ENCODE results near the gene NAT8L. TPM values are rescaled to one million over a fixed set of nuclear protein-coding genes. Genes with fewer than 3 reads are reported as not detected.

The NAT8L gene
- polyA plus RNA-seq, 3 donors, result 5.8 to 8.1 (median 6.2) TPM

DNA sequence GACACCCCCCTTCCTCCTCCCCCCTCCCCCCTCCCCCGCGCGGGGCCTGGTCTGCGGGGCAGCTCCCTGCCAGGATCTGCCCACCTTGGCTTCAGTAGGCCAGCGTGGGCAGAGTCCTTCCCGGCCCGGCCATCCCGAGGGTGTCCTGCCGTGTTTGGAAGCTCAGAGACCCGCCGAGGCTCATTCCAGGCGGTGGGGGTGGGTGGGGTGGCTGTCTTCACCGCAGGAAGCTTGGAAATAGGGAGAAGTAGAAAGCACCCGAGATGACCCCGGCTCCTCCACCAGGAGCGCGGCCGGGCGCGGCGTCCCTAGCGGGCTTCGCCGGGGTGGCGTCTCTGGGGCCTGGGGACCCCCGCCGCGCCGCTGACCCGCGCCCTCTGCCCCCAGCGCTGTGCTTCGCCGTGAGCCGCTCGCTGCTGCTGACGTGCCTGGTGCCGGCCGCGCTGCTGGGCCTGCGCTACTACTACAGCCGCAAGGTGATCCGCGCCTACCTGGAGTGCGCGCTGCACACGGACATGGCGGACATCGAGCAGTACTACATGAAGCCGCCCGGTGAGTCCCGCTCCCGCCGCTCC is 1.6 kb downstream of the NAT8L start:
- DNase-seq (ENCODE audit: extremely low read depth in 1 of 11, low read depth in 9 of 11, low spot score in 4 of 11), result no peak

DNA sequence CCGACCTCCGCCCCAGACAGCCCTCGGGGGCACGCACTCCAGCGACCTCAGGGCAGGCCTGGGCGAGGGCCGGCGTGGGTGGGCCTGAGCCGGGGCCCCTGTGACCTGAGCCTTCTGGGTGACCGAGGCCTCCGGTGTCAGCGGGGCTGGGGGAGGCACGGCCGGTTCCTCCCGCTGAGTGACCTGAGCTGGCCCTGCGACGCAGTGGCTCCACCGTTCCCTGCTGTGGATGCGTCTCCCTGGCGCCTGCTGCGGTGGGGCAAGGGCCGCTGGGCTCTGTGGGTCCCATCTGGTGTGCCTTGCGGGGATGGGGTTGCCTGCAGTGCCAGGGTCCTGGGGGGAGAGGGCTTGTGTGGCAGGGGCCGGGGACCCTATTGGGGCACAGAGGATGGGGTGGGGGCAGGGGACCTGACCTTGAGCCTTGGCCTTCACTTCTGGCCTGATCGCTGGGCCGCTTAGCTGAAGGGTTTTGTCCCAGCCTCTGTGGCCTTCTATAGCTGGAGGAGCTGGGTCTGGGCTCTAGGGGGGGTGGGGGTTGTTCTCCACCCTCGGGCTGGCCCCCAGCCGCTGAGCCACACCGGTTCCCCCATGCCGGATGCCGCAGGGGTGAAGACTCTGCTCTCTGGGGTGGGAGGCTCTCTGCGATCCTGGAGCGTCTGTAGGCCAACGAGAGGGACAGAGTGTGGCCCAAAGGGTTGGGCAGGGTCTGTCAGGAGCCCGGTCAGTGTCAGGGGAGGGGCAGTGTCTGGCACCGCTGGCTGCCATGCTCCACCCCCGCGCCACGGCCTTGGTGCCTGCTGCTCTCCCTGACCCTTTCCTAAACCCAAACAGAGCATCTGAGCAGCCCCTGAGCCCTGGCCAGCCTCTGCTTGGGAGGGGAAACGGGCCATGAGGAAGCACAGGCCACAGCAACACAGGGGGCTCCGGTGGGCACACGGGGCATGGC is 2.3 kb downstream of the NAT8L start:
- no peak for DNase-seq (ENCODE audit: extremely low read depth in 1 of 11, low read depth in 9 of 11, low spot score in 4 of 11)

DNA sequence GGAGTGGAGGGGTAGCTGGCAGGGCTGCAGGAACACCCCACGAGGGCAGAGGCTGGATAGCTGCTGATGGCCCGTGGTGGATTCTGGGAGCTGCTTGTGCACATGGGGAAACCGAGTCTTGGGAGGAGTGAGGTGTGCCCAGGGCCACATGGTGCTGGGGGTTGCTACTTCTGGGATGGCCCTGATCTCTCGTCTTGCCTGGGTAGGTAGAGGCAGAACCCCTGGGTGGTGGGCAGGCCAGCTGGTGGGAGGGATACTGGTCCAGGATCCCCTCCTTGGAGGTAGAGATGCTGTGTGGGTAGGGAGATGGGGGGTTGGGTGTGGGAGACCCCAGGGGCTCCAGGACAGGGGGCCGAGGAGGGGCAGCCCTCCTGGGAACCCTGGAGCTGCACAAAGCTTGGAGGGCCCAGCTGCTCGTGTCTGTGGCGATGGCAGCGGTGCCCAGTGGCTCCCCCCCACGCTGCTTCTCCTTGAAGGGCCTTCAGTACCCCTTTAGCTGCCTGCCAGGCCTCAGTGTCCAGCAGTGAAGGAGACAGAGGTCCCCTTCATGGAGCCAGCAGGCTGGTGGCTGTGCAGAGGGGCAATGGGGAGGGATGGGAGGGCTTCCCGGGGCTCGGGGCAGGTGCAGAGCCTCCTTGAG is 3.2 kb downstream of the NAT8L start:
- no peak for DNase-seq (ENCODE audit: extremely low read depth in 1 of 11, low read depth in 9 of 11, low spot score in 4 of 11)

DNA sequence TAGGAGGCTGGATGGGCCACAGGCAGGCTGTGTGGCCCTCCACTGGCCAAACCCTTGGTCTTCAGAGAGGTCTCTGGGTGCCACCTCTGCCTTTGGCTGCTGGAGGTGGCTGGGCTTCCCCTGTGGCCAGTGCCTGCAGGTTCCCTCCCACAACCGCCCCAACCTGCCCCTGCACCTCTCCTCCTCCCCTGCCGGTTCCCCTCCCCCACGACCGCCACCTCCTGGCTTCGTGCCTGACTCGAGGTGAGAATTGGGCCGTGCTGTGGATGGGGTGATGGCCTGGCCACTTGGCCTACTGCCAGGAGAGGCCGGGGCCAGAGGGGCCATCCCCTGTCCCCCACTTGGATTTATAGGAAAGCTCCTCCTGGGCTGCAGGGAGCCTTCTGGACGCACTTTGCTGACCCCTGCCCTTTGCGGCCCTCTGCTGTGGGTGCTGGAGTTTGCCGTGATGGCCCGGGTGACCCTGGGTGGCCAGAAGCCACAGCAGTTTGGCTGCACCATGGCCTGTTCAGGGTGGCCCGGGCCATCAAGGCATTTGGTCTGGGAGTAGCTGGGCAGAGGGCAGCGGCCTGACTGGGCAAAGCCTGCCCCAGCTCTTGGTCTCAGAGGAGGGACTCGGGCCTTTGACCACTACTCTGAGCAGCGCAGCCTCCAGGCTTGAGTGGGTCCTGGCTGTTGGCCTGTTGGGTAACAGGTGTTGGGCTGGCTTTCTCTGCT is 3.8 kb downstream of the NAT8L start:
- DNase-seq (ENCODE audit: extremely low read depth in 1 of 11, low read depth in 9 of 11, low spot score in 4 of 11), result no peak

DNA sequence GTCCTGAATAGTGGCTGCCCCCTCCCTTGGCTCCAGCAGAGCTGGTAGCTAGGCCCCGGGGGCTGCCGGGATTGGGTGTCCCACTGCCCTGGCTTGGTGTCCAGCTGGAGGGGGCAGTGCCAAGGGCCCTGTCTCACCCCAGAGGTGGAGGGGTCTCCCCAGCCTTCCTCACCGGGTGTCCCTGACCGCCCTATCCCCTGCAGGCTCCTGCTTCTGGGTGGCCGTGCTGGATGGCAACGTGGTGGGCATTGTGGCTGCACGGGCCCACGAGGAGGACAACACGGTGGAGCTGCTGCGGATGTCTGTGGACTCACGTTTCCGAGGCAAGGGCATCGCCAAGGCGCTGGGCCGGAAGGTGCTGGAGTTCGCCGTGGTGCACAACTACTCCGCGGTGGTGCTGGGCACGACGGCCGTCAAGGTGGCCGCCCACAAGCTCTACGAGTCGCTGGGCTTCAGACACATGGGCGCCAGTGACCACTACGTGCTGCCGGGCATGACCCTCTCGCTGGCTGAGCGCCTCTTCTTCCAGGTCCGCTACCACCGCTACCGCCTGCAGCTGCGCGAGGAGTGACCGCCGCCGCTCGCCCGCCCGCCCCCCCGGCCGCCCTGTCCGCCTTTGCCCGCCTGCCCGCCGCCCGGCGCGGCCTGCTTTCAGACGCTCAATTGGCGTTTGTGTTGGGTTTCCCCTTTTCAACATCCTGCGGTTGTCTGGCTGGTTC is 4.6 kb downstream of the NAT8L start:
- DNase-seq (ENCODE audit: extremely low read depth in 1 of 11, low read depth in 9 of 11, low spot score in 4 of 11), result no peak

DNA sequence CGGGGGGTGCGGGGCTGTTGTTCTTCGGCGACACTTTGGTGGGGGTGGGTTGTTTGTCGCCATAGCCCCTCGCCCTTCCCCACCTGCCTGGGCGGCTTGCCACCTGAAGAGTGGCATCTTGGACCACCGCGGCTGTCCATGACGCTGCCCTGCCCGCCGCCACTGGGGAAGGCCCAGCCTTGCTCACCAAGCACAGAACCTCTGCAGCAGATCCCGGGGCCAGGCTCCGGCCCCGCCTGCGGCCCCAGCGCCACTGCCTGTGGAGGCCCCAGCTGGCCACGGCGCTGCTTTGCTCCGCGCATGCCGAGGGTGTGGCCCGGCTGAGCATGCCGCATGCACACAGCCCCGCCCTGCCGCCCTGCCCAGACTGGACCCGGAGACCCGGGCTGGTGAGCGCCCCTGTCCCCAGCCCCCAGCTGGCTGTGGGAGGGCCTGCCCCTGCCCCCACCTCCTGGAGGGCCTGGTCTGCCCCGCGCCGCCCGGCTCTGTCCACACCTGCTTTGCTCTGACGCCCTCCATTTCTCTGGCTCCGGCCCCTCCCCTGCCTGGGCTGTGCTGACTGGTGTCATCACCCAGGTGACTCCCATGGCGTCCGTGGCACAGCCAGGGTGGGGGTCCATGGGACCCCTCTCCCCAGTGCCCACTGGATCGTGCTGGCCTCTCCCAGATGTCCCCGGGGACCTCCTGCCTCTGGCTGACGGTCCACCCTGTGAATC is 5.3 kb downstream of the NAT8L start:
- DNase-seq (ENCODE audit: extremely low read depth in 1 of 11, low read depth in 9 of 11, low spot score in 4 of 11), result no peak

DNA sequence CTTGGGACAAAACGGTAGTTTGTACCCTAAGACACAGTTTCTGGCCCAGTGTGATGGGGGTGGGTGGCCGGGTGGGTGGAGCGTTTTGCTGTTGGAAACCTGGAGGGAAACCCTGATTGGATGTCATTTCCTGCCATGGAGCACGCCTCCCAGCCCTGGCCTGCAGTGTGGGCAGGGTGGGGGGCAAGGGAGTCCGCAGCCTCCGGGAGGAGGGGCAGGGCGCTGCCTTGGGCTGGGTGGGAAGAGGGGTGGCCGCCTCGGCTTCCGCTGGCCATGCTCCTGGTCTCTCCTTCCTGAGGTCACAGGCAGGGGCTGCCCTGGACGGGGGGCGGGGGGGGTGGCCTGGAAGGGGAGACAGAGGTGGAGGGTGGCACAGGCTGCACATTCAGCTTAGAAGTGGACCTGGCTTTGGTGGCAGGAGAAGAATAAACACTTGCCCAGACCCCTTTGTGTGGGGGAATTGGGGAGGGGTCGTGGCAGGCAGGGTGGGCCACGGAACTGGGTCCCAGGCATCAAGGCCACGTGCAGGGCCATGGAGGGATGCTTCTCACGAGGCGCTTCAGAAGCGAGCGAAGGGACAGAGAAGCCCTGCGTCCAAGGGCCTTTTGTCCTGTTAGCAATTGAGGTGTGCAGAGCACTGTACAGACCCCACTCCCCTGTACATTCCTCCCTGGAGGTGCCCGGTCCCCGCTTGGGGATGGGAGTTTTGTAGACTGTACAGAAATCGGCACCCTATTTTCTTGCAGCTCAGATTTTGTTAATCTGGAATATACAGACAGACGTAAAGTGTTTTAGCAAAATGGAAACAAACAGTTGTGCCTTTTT is 6.2 kb downstream of the NAT8L start:
- no peak for DNase-seq (ENCODE audit: extremely low read depth in 1 of 11, low read depth in 9 of 11, low spot score in 4 of 11)

DNA sequence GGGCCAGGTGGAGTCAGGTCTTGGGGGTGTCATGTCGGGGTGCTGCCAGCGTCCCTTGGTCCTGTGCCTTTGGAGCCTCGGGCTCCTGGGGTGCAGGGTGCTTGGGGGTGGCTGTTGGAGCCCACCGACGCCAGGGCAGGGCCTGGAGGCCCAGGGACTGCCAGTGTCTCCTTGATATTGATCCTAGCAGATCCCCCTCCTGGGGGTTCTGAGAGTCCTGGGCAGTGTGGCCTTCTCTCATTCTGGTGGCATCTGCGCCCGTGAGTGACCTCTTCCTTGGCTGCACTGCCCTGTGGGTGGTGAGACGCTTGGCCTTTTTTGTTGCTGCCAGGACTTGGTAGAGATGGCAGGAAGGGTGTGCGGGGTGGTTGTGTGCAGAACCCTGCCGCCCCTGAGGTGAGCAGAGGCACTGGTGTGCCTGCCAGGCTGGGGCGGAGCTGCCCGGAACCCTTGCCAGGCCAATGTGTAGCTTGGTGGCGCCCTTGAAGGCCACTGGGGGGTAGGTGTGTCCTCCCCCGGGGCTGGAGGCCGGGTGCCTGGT is 7.0 kb downstream of the NAT8L start:
- no peak for DNase-seq (ENCODE audit: extremely low read depth in 1 of 11, low read depth in 9 of 11, low spot score in 4 of 11)

DNA sequence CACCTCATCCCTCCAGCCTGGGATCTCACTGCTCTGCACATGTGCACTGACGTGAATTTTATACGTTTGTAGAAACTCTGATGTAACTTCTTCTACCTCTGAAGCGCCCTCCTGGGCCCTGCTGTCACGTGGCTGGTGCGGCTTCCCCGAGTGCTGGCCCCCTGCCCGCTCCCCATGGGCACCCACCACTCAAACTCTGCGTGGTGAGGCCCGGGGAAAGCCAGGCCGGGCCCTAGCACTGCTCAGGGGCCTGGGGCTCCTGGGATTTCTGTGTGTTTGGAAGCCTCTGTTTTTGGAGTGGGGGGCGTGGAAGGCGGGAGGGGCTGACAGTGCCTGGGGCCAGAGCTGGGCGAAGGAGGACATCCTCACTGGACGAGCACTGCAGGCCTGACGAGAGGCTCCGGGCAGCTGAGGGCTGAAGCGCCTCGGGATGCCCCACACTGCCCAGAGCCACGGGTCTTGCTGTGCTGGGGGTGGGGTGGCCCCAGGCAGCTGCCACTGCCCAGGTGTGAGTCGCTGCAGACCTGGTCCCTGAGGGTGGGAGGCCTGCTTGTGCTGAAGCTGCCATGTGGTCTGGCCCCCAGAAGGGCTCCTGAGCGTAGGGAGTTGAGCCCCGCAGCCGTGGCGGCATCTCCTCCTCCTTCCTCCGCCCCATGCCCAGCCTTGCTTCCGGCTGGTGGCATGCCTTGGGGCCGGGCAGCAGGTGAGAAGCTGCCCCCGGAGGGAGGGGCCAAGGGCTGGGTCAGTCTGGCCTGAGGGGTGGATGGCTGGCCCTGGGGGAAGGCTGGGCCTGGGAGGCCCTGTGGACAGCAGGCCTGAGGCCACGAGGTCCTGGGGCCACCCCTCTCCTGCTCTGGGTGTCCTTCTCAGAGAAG is 7.7 kb downstream of the NAT8L start:
- no peak for DNase-seq (ENCODE audit: extremely low read depth in 1 of 11, low read depth in 9 of 11, low spot score in 4 of 11)

DNA sequence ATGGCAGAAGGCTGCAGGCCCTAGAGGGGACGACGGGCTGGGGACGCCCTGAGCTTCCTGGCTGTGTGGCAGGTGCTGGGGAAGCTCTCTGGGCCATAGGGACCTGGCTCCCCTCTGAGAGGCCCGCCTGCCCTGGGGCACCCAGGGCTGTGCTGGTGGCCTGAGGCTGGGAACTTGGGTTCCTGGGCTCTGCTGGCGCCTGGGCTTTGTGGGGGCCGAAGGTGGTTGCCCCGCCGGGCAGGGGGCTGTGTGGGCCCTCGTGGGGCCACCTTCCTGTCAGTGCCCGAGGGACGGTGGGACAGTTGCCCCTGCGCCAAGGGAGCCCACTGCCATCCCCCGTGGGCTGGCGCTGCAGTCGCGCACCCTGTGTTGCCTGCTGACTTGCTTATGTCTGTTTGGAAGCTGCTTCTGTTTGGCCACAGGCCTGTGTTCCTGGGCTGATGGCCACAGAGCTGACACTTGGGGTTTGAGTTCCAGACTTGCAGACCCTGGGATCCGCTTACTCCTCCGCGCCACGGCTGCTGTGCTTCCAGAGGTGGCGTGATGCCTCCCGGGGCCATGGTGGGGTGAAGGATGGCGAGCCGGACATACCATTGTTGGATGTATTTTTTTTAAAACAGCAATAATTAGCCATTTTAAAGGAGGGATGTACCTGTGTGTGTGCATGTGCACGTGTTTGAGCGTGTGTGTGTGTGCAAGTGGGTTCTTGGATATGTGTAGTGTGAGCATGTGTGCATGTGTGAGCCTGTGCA is 8.5 kb downstream of the NAT8L start:
- DNase-seq (ENCODE audit: extremely low read depth in 1 of 11, low read depth in 9 of 11, low spot score in 4 of 11), result no peak

DNA sequence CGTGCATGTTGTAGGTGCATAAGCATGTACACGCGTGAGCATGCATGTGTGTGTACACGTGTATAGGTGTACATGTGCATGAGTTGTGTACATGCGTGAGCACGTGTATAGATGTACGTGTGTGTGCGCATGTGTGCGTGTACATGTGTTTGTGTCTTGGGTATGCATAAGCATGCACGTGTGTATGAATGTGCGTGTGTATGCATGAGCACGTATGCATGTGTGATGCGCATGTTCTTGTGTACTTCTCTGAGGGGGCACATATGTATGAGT is 9.0 kb downstream of the NAT8L start:
- no peak for DNase-seq (ENCODE audit: extremely low read depth in 1 of 11, low read depth in 9 of 11, low spot score in 4 of 11)

DNA sequence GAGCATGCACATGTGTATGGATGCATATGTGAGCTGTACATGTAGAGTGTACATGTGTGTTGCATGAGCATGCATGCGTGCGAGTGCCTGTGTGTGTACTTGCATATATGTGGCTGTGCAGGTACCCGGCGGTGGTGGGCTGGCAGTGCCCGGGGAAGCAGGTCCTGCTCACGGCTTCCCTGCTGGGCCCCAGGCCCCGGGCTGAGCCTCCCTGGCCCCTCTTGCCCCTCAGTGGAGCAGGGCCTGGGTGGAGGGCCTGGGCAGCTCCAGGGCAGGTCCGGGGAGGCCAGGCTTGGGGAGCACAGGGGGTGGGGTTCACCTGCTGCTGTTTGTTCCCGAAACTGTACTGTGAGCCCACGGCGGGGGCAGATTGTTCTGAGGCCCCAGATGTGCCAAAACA is 9.4 kb downstream of the NAT8L start:
- no peak for DNase-seq (ENCODE audit: extremely low read depth in 1 of 11, low read depth in 9 of 11, low spot score in 4 of 11)

DNA sequence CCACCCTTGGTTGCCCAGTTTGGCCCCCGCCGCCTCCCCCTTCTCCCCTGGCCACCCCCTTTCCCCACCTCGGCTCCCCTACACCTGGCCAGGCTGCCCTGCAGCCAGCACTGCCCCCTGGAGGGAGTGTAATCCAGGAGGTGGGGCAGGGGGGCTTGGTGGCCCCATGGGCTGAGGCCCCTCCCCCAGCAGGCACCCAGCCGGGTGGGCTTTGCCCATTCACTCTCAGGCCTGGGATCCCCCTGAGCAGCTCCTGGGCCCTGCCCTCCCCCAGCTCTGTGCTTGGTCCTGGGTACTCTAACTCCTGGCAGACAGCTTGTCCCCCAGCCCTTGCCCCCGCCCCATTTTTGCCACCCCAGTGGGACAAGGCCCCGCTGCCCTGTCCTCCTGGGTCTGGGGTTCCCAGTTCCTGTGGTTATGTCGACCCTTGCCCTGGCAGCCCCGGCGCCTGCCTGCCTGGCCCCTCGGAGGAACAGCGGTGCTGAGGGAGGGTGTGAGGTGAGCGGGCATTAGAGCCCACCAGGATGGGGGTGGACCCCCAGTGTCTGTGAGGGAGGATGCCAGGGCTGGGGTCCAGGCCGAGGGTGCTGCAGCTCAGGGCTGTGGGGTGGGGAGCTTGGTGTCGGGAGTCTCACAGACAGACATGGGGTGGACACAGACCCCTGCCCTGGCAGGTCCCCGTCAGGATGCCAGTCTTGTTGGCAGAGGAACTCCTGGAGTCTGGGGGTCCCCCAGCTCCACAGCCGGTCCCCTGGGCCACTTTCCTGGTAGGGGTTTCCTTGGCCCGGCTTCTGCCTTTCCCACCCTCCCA is 10.2 kb downstream of the NAT8L start:
- no peak for DNase-seq (ENCODE audit: extremely low read depth in 1 of 11, low read depth in 9 of 11, low spot score in 4 of 11)

DNA sequence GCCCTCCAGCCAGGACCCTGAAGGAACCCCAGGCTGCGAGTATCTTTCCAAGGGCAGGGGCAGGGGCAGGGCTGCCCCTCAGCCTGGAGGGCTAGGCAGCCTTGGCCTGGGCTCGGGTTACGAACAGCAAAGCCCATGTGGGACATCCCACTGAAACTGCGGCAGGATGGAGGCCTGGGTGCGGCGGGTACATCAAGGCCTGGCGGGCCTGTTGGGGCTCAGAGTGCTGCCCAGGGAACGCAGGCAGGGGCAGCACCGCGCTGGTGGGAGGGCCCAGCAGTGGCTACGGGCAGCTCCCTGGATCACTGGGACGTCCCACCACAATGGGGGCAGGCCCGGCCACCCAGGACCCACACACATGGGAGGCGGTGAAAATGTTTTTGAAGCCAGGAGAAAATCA is 10.9 kb downstream of the NAT8L start:
- no peak for DNase-seq (ENCODE audit: extremely low read depth in 1 of 11, low read depth in 9 of 11, low spot score in 4 of 11)

Data from renal cortex interstitium (tissue), 11 donors.